Measurements from ENCODE around the gene TEX9.

Gene TEX9

GRCh38 chr15:56442354-56442753 lies 77.1 kb downstream of the TEX9 start:
- no peak for TF ChIP-seq CTCF (IDR thresholded peaks at IDR 0.05; ENCODE audit: low read depth, low read length)
- no peak for DNase-seq (ENCODE audit: extremely low read depth, low read depth)

- no peak for TF ChIP-seq CTCF (IDR thresholded peaks at IDR 0.05; ENCODE audit: low read depth, low read length)
- no peak for DNase-seq (ENCODE audit: extremely low read depth, low read depth)
Measured at GRCh38 chr15:56445746-56446145, 80.5 kb downstream of the TEX9 start.

GRCh38 chr15:56454836-56455235 lies 89.6 kb downstream of the TEX9 start:
- no peak for DNase-seq (ENCODE audit: extremely low read depth, low read depth)
- no peak for TF ChIP-seq CTCF (IDR thresholded peaks at IDR 0.05; ENCODE audit: low read depth, low read length)

GRCh38 chr15:56456229-56456628 lies 91.0 kb downstream of the TEX9 start:
- no peak for TF ChIP-seq CTCF (IDR thresholded peaks at IDR 0.05; ENCODE audit: low read depth, low read length)
- no peak for DNase-seq (ENCODE audit: extremely low read depth, low read depth)

GRCh38 chr15:56459096-56459495 lies 93.9 kb downstream of the TEX9 start:
- no peak for DNase-seq (ENCODE audit: extremely low read depth, low read depth)
- no peak for TF ChIP-seq CTCF (IDR thresholded peaks at IDR 0.05; ENCODE audit: low read depth, low read length)

GRCh38 chr15:56460071-56460470 lies 94.8 kb downstream of the TEX9 start:
- no peak for DNase-seq (ENCODE audit: extremely low read depth, low read depth)
- no peak for TF ChIP-seq CTCF (IDR thresholded peaks at IDR 0.05; ENCODE audit: low read depth, low read length)

- no peak for DNase-seq (ENCODE audit: extremely low read depth, low read depth)
- TF ChIP-seq CTCF (IDR thresholded peaks at IDR 0.05; ENCODE audit: low read depth, low read length) = no peak
Measured at GRCh38 chr15:56460947-56461346, 95.7 kb downstream of the TEX9 start.

Measured in AG09319 (cell line).